ENCODE data around the gene WNT9A.
A peak's percentile ranks its signal among the peaks of the same experiment; 100 is the strongest.

The WNT9A gene, protein sequence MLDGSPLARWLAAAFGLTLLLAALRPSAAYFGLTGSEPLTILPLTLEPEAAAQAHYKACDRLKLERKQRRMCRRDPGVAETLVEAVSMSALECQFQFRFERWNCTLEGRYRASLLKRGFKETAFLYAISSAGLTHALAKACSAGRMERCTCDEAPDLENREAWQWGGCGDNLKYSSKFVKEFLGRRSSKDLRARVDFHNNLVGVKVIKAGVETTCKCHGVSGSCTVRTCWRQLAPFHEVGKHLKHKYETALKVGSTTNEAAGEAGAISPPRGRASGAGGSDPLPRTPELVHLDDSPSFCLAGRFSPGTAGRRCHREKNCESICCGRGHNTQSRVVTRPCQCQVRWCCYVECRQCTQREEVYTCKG

DNA sequence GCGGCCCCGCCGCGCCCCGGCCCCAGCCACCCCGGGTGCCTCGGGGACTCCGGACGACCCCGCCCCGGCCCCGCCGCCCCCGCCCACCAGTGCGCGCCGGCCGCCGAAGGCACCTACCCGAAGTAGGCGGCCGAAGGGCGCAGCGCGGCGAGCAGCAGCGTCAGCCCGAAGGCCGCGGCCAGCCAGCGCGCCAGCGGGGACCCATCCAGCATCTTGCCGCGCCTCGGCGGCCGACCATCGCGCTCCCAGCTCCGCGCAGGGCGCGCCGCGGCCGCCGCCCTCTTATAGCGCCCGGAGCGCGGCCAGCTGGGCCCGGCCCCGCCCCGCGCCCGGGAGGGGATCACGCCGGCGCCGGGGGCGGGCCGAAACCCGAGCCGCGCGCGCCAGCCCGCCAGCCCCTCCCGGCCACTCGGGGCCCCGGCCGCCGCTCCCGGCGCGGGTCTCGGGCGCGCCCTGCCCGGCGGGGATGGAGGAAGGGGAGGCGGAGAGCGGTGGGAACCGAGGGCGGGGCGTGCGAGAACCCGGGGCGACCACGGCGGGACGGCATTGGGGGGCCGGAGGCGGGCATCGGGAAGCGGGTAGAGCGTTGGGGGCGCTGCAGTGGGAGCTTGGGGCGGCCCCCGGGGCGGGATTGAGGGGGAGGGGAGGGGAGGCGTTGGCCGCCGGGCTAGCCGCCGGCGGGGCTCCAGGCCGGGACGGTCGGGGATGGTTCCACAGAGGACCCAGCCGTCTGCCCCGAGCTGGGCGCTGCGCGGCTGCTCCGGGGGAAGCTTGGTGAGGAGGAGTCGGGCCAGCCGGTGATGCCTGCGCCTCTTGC, at the start of gene WNT9A:
WNT9A (minus strand) TSS at position 257 of the 817 bp plus-strand sequence; CDS start at position 212, 45 bp downstream.
- Histone ChIP-seq H3K4me1 (ENCODE audit: low read length) (0 out of 2 replicates have a peak, but pooled peaks cover 5% of the 10 kb centered on the region), H4K20me1 (ENCODE audit: insufficient read depth, low read length) (no peaks in the 10 kb centered on the region), H3K9me2 (replicated peaks; ENCODE audit: insufficient read depth, low read length) (no peaks in the 10 kb centered on the region), H3K79me2 (ENCODE audit: low read length) (no peaks in the 10 kb centered on the region), H3K4me3 (ENCODE audit: low read length) (no peak within 1 kb of the TSS), H3K36me3 (replicated peaks; ENCODE audit: insufficient read depth, low read length) (no peaks in the 10 kb centered on the region), H3K27me3 (replicated peaks; ENCODE audit: insufficient read depth, low read length) (peaks cover 15% of the 10 kb centered on the region), H3K4me2 (ENCODE audit: low read depth, low read length) (peak within 1 kb of the TSS; percentile 63; the same call in 1 of the 2 replicates), H3F3A (ENCODE audit: insufficient read depth, low read length) (no peaks in the 10 kb centered on the region), H3K9me3 (replicated peaks; ENCODE audit: insufficient read depth, low read length) (no peaks in the 10 kb centered on the region), H2AFZ (ENCODE audit: low read length) (no peak within 1 kb of the TSS), H3K9ac (ENCODE audit: low read length) (no peak within 1 kb of the TSS), H3K27ac (ENCODE audit: low read length) (no peak within 1 kb of the TSS)
- TF ChIP-seq EZH2phosphoT487 (IDR thresholded peaks at IDR 0.05; ENCODE audit: low read length): no peak
- TF ChIP-seq EZH2 (optimal IDR thresholded peaks at IDR 0.05; ENCODE audit: low read depth, low read length): no peak
- TF ChIP-seq CTCF (IDR thresholded peaks at IDR 0.05; ENCODE audit: low read length): no peak
- no peak for DNase-seq

DNA sequence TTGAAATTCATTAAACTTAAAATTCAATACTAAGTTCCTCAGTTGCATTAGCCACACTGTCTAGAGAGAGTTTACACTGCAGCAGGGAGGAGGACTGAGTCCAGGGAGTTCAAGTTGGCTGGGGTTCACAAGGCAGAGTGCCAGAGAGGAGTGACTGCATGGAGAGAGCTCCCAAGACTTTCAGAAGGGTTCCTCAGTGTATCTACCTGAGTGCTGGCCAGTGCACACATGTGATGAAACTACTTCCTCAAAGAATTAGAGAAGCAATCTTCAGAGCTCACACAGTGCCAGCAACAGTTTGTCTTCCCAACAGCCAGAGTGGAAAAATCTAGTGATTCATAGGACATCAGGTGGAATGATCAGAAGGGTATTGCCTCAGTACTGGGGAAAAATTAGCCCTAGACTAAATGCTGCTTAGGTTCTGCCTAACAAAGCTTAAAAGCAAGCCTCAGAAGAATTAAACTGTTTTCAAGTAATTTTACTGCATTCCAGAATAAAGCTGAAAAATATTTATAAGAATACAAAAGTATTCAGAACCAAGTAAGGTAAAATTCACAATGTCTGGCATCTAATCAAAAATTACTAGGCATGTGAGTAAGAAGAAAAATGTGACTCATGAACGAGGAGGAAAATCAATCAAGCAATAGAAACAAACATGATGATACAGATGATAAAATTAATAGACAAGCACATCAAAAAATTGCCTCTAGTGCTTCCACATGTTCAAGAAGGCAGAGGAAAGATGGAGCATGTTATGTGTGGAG, 48.6 kb upstream of the WNT9A start:
- H3K27me3 ChIP-seq (replicated peaks; ENCODE audit: insufficient read depth, low read length): peaks cover 10% of the 10 kb centered on the region; the same call in 1 of the 2 replicates
- no peak overlapping the region for H3K4me3 ChIP-seq (ENCODE audit: low read length)
- H4K20me1 ChIP-seq (ENCODE audit: insufficient read depth, low read length): no peaks in the 10 kb centered on the region
- no peaks in the 10 kb centered on the region for H3K79me2 ChIP-seq (ENCODE audit: low read length)
- H3F3A ChIP-seq (ENCODE audit: insufficient read depth, low read length): no peaks in the 10 kb centered on the region
- H3K9ac ChIP-seq (ENCODE audit: low read length): no peak overlapping the region
- H2AFZ ChIP-seq (ENCODE audit: low read length): no peak overlapping the region
- no peak overlapping the region for H3K27ac ChIP-seq (ENCODE audit: low read length)
- no peaks in the 10 kb centered on the region for H3K4me1 ChIP-seq (ENCODE audit: low read length)
- H3K9me2 ChIP-seq (replicated peaks; ENCODE audit: insufficient read depth, low read length): no peaks in the 10 kb centered on the region
- H3K4me2 ChIP-seq (ENCODE audit: low read depth, low read length): no peak overlapping the region
- no peak for DNase-seq
- TF ChIP-seq CTCF (IDR thresholded peaks at IDR 0.05; ENCODE audit: low read length) (no peak), EZH2 (optimal IDR thresholded peaks at IDR 0.05; ENCODE audit: low read depth, low read length) (no peak), EZH2phosphoT487 (IDR thresholded peaks at IDR 0.05; ENCODE audit: low read length) (no peak)
- H3K36me3 ChIP-seq (replicated peaks; ENCODE audit: insufficient read depth, low read length): no peaks in the 10 kb centered on the region
- no peaks in the 10 kb centered on the region for H3K9me3 ChIP-seq (replicated peaks; ENCODE audit: insufficient read depth, low read length)

GRCh38 chr1:227994632-227995300, 47.0 kb upstream of the WNT9A start:
- Histone ChIP-seq H3K4me1 (ENCODE audit: low read length) (no peaks in the 10 kb centered on the region), H3K9ac (ENCODE audit: low read length) (no peak overlapping the region), H3K4me2 (ENCODE audit: low read depth, low read length) (no peak overlapping the region), H3K27me3 (replicated peaks; ENCODE audit: insufficient read depth, low read length) (peaks cover 10% of the 10 kb centered on the region; the same call in 1 of the 2 replicates), H3K4me3 (ENCODE audit: low read length) (no peak overlapping the region), H3K27ac (ENCODE audit: low read length) (no peak overlapping the region), H2AFZ (ENCODE audit: low read length) (no peak overlapping the region), H3K9me3 (replicated peaks; ENCODE audit: insufficient read depth, low read length) (no peaks in the 10 kb centered on the region), H3F3A (ENCODE audit: insufficient read depth, low read length) (no peaks in the 10 kb centered on the region), H3K36me3 (replicated peaks; ENCODE audit: insufficient read depth, low read length) (no peaks in the 10 kb centered on the region), H4K20me1 (ENCODE audit: insufficient read depth, low read length) (no peaks in the 10 kb centered on the region), H3K9me2 (replicated peaks; ENCODE audit: insufficient read depth, low read length) (no peaks in the 10 kb centered on the region), H3K79me2 (ENCODE audit: low read length) (no peaks in the 10 kb centered on the region)
- DNase-seq: no peak
- TF ChIP-seq CTCF (IDR thresholded peaks at IDR 0.05; ENCODE audit: low read length): no peak
- no peak for TF ChIP-seq EZH2phosphoT487 (IDR thresholded peaks at IDR 0.05; ENCODE audit: low read length)
- TF ChIP-seq EZH2 (optimal IDR thresholded peaks at IDR 0.05; ENCODE audit: low read depth, low read length): no peak
